Stimulated activated CD4-positive, alpha-beta T cell treated with anti-CD3 and anti-CD28 coated beads, Interleukin-1b, Interleukin-23, amount 100 ng/mL, for 24 hours (primary cell): ENCODE results near the gene ABHD17B.
"Not testable (repeated sequence)": the region's sequence is repeated elsewhere in the genome, so short reads cannot be mapped to it uniquely, and the experiment has no call there.

Experiments used
- DNase-seq, 4 experiments: peaks; one replicate each; pipeline ENCODE4 v3.0.0-alpha.2; 2020; ENCODE audit warnings: low read depth in 4 of 4, low spot score in 1 of 4

Gene ABHD17B

DNA sequence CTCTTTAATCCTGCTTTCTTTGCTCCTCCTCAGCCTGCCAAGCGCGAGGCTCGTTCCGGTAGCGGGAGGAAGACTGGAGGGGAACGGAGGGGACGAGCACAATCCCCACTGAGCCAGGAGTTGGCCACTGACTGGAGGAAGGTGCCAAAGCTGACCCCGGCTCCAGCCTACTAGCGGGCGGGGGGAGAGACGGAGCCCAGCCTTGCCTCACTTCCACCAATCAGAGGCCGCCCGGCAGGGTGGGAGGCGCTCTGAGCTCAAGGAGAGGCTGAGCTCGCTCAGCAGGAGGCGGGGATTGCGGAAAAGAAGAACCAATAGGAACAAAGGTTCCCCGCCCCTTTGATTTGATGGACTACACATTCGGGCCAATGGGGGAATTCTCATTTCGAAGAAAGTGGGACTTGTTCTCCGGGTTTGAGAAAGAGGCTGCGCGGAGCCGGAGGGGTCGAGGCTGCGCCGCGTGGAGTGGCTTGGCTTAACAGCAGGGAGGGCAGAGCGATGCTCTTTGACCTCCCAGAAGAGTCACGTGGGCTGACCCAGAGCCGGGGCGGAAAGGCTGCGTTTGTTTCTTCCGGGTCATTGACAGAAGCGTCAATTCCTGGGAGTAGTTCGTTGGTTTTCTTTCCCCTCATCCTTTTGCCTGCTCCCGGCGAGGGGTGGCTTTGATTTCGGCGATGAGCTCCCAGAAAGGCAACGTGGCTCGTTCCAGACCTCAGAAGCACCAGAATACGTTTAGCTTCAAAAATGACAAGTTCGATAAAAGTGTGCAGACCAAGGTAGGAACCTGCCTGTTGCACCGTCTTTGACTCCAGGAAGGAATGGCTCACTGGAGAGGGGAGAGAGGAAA is at the start of gene ABHD17B, which contains the start of gene C9orf85:
Gene ABHD17B (minus strand): TSS at position 133 of the 847 bp plus-strand sequence. CDS start 36,113 bp downstream, outside the sequence.
Gene C9orf85 (plus strand): TSS at position 579 of the 847 bp plus-strand sequence. CDS start 96 bp downstream, at position 675.
- peak; percentile 85 to 95 (median 94) for DNase-seq

DNA sequence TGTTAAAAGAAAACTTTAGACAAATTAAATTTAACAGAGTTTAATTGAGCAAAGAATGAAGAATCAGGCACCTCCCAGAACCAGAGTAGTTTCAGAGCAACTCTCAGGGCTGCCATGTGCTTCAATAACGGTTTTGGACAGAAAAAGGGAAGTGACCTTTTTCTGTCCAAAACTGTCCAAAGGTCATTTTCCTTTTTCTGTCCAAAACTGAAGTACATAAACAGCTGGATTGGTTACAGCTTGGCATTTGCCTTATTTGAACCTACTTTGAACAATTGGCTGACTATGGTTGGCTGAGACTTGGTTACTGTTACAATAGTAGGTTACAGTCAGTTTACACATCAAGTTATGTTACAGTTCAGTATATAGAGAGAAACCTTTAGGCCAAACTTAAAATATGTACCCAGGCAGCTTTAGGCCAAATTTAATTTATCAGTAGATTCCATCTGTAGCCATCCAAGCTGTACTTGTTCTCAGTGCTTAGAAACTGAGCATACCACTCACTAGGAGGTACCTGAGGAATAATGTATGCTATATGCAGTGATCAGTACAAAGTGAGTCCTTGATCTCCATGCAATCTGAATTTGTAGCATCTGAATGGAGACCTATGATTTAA is 44.4 kb upstream of the ABHD17B start:
- DNase-seq: no peak

DNA sequence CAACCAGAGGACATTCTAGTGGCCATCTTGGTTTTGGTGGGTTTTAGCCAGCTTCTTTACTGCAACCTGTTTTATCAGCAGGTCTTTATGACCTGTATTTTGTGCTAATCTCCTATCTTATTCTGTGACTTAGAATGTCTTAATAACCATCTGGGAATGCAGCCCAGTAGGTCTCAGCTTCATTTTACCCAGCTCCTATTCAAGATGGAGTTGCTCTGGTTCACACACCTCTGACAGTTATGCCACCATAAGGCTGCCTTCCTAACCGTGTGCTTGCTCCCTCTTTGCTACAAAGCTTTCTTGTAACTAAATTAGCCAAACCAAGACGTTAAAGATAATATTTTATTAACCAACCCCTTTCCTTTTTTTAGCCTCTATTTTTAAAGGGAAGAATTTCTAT is 43.7 kb upstream of the ABHD17B start:
- not testable (repeated sequence) for DNase-seq

DNA sequence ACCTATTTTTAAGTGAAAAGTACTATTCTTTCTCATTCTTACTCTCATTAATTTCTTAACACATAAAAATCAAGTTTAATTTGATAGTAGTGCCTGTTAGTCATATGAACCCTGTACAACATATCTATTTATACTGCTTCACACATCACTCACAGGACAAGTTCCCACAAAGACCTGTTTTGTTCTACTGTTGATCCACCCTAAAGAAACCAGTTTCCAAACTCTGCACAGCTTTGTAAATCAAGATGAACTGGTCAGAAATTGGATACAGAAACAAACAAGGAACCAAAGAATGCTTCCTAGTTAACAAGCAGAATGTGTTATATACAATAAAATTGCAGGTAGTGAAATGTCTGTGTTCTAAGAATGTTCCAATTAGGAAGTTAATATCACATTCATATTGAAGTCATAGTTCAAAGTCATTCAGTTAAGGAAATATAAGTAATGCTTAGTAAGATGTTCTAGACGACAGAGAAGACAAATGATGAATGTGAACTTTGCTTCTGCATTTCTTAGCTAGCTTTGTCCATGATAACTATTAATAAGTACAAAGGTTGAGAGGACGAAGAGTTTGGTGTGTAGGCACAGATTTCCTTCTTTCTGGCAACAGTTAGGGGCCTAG is 33.9 kb upstream of the ABHD17B start:
- DNase-seq: no peak

DNA sequence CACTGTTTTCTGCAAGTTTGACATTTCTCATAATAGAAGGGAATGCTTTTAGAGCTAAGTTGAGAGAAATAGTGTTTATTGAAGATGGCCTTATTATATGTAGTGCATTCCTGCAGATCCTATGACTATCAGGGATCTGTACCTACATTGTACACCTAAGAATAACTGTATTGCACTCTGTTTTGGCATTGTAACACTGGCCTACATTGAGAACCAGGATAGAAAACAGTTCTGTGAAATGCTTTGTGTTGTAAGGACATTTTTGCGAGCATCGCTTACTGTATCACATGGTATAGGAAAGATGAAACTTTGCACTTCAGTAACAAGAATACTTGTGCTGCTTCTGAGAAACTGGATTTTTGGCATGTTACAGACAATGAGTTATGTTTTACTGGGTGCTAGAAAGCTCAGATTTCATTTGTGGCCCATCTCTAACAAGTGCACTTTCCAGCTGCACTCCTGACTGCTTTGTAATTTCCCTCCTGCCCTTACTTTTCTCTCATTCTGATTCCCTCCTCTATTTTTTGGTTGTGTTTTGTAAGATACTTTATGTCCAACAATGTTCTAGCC is 31.1 kb upstream of the ABHD17B start:
- DNase-seq: no peak

DNA sequence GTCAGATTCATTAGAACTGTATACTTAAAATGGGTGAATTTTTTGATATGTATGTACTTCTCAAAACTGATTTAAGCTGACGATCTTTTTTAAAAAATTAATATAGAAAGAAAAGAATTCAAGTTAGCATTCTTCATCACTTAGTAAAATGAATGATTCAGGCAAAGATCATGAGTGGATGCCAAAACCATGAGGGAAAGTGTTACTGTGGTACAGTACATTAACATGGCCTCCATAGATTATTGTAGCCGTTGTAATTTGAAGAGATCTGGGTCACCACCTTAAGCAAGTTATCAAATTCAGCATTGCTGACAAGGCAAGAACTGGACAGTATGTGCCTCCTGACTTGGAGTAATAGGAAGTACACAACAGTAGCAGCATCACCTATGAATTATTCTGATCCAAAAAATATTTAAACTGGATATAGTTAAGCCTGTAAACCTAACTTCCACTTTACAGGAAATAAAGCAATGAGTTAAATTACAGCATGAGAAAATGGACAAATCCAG is 30.1 kb upstream of the ABHD17B start:
- DNase-seq: no peak

DNA sequence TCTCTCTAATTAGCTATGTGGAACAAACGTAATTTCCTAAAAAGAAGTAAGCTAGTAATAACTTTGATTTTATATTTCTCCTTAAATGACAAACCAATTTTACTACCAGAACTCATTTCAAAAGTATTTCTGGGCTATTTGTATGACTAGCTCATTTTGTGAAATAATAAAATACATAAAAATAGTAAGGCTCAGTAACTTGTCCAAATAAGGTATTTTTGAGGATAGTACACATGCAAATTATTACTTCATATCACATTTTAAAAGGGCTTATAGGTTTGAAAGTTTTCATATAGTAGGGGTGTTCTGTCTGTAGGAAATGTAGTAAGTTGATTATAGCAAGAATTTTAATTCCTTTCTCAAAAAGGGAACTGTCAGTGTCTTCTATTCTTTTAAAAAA is 26.9 kb upstream of the ABHD17B start:
- no peak for DNase-seq

DNA sequence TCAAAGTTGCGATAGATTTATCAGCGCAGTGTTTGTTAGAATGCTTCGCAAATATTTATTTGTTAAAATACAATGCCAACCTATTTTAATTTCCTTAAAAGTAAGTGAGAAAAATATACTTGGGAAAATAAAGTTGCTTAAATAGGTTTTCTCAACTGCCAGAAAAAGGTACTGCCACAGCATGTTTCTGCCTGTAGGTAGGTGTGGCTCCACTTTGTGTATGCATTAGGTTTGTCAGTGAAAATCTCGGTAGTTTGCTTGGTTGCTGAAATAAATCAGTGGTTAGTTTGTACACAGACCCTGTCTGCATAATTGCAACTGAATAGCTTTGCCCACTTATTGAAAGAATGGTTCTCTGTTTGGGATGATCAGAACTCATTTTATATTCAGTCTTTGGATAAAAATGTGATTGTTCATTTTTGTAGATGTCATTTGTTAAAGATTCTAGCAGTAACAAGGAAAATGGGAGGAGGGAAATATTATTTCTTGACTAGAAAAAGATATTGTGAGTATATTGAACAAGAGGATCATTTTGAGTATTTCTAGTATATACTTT is 26.2 kb upstream of the ABHD17B start:
- no peak for DNase-seq

DNA sequence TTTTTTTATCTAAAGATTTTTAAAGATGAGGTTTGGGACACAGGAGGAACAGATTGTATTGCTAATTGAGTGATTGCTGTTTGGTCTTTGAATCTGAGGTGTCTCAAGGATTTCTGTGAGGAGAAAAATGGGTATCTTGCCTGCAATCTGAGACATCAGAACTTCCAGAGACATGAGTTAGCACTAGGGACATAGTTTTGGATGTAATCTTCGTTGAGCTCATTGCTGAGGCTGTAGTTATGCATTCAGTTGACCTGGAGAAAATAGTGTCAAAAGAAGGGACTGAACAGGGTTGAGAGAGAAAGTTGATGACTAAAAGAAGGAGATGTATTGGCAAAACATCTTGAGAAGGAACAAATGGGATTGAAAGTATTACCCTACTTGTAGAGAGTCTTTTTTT is 25.1 kb upstream of the ABHD17B start:
- no peak for DNase-seq

DNA sequence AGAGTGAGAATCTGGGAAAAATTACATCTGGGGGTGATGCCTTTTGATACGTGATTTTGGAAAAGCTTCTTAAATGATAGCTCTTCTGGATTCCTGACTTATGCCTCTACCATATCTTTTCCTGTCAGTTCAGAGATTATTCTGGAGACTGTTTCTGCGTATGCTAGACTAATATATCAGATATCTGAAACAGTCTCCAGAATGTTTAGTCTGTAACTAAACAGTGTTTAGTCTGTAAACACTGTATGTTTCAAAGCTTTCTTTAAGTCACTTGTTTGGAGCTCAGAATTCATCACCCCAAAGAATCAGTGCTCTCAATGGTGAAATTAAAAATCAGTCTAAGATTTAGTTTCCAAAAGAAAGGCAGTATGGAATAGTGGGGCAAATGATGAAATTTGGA is 20.2 kb upstream of the ABHD17B start:
- DNase-seq: no peak

DNA sequence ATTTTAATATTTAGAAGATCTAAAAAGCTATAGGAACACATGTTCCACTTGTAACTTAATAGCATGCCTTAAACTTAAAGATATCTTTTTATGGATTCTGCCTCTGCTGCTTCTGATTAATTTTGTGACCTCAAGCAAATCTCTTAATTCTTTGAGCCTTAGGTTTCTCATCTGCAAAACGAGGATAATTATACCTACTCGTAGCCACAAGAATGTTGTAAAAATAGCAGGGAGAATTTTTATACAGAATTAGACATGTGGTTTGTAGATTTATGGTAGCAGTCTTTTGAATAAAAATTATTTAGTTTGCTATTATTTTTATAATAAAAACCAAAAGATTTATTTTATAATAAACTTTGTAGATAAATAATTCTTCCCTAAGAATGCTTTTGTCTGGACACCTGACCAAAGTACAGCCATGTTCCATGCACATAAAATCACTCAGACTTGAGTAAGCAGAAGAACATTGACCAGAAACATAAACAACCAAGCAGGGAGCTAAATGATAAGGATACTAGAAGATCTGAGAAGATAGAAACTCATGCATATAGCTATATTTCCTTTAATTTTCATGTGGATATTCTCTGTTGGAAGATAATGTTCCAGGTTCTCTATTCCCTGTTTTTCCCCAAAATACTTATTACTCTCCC is 18.9 kb upstream of the ABHD17B start:
- no peak for DNase-seq

DNA sequence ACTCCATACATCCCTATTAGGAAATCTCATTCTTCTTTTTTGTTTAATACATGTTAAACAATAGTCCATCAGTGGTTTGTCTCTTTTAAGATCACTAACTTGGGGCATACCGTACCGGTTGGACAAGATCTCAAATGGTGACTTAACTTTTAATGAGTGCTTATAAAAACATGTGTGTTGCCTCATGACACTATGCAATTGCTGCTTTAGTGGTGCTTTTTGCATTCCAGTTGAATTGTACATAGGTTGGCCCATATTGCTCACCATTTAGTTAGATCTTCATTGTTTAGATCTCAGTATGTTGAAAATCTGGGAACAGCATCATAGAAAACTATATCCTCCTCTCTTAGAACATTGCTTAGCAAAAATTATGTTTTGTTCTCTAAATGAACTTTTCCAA is 18.2 kb upstream of the ABHD17B start:
- DNase-seq: no peak

DNA sequence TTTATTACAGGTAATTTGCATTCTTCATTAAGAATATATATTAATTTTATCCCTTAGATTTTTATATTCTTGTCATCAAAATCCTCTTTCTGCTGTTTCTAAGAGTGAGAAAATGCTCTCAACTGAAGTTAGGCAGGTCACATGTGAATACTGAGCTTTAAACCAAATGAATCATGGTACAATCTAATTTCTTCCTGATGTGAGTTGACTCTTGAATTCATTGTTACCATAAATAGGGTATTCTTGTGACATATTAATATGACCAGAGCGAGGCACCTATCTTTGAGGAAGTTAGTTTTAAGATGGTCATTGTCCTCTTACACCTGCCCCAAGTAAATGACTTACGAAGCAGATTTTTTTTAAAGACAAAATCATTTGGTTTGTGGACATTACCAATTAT is 17.8 kb upstream of the ABHD17B start:
- no peak for DNase-seq

DNA sequence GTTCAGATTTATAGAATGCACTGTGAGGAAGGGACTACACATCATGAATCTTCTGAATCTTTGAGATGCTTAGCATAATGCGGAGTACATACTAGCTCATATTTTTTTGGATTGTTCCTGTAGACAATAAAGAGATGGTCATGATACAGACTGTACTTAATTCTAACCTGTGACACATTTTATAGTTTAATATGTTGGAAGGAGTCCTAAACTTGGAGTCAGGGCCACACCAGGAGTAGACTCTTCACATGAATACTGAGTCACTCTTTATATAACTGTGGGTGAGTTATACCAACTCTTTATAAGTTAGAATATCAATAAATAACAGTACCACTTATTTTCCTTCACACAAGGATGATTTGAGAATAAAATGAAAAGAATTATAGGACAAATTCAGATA is 17.4 kb upstream of the ABHD17B start:
- DNase-seq: no peak

DNA sequence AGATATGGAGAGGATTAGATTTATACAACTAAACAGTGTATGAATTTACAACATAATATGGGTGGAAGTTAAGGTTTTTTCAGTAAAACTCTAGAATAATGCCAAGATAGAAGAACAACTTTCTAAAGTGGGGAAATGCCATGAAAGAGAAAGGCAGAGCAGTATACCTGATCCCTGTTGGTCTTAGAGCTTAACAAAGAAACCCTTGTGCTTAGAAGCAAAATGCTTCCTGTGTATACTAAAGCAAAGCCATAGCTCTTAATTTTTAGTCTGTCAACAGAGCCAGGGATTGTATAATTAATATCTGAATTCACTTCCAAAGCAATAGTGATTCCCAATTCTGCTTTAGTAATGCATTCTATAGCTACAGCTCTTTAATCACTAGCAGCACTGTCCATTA is 14.8 kb upstream of the ABHD17B start:
- DNase-seq: no peak

DNA sequence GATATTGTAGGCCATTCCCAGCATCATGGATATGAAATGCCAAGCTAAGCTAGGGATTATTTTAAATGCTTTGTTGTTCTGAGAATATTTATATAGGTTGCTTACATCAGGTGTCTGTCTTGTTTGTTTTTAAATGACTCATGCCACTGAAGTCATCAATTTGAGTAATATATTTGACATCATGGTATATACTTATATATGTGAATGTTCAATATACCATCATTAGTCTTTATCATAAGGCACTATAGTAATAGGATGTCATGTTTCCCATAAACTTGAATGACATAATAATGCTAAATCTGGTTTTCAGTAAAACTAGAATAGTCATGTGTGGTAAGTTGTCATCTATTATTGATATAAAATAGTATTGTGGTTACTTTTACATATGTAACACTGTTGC is 13.6 kb upstream of the ABHD17B start:
- DNase-seq: no peak

DNA sequence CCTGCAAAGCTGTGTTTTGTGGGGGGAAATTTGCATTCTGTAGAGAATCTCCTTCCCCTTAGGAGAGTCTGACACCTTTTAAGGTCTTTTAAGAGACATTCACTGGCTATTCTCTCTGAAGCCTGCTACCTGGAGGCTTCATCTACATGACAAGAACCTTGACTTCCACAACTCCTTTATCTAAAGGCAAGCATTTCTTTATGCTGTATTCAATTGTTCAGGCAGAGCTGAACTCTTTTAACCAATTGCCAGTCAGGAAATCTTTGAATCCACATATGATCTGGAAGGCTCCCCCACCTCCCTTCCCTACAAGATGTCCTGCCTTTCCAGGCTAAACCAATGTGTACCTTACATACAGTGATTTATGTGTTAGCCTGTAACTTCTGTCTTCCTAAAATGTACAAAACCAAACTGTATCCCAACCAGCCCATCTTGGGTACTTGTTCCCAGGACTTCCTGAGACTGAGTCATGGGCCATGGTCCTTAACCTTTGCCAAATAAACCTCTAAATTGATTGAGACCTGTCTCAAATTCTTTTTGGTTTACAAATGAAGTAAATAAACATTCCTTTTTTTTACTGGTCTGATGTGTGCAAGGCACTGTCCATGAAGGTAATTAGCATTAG is 10.3 kb upstream of the ABHD17B start:
- DNase-seq: no peak

DNA sequence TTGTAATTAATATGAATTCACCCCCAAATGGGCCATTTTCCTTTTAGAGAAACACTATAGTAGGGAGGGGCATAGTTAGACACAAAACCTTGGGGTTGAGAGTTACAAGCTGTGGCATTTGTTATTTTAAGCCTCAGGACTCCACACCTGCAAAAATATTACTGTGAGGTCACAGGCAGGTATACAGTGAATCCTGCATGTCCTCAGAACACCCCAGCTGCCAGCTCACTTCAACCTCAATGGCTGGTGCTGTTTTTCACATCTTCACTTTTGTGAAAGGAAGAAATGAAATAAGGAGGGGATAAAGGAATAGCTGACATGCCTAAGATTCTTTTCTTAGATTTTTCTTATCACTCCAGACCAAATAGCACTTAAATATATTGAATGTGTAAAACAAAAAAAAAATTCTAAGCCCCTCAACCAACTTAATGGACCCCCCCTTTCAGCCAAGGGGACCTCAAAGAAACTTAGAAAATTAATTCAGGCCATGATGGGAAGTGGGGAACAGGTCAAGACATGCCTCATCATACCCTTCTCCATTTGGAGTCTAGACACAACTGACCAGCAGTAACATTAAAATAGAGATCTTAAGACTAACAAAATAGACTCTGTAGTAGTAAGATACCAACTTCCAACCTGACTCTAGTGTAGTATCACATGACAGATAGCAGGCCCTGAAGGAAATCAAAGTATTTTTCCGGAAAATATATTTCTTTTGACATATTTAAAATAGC is 9.6 kb upstream of the ABHD17B start:
- no peak for DNase-seq

DNA sequence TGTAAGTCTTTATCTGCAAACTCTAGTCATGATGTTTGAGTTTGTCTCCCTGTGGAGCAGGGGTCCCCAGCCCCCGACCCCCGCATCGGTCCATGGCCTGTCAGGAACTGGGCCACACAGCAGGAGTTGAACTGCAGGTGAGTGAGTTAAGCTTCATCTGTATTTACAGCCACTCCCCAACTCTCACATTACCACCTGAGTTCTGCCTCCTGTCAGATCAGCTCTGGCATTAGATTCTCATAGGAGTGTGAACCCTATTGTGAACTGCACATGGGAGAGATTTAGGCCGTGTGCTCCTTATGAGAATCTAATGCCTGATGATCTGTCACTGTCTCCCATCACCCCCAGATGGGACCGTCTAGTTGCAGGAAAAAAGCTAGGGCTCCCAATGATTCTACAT is 7.4 kb upstream of the ABHD17B start:
- no peak for DNase-seq
